SJCRH30 (cell line): ENCODE results near the gene CDX1. TPM values are rescaled to one million over a fixed set of nuclear protein-coding genes. Genes with fewer than 3 reads are reported as not detected.

Experiments
- DNase-seq, 2 experiments: peaks; one replicate each; pipeline ENCODE4 v3.0.0-alpha.2; 2015 to 2020
- H3K27ac ChIP-seq: fragments of 250-450 bp; sonication (Bioruptor Pico); 2 replicates; pipeline ENCODE4 v1.5.1; 2020; ENCODE audit warnings: mild to moderate bottlenecking, moderate library complexity
- H3K27me3 ChIP-seq: fragments of 250-450 bp; sonication (Bioruptor Pico); 2 replicates; pipeline ENCODE4 v1.5.1; 2020; ENCODE audit warnings: mild to moderate bottlenecking, moderate library complexity
- H3K36me3 ChIP-seq: fragments of 250-450 bp; sonication (Bioruptor Pico); 2 replicates; pipeline ENCODE4 v1.5.1; 2020; ENCODE audit warnings: mild to moderate bottlenecking, moderate library complexity
- H3K4me1 ChIP-seq: fragments of 250-450 bp; sonication (Bioruptor Pico); 2 replicates; pipeline ENCODE4 v1.5.1; 2020; ENCODE audit warnings: mild to moderate bottlenecking, moderate library complexity
- H3K4me3 ChIP-seq: fragments of 250-450 bp; sonication (Bioruptor Pico); 2 replicates; pipeline ENCODE4 v1.5.1; 2020; ENCODE audit warnings: mild to moderate bottlenecking, moderate library complexity
- H3K9me3 ChIP-seq: fragments of 250-450 bp; sonication (Bioruptor Pico); replicated peaks from 2 replicates; pipeline ENCODE4 v1.5.1; 2020; ENCODE audit warnings: mild to moderate bottlenecking, moderate library complexity
- total RNA-seq: library from RNA; depleted of rRNA; stranded (reverse); fragments of >200 nt; shearing (Covaris generic); gene quantifications from 2 replicates; pipeline ENCODE4 v1.2.3, GENCODE V29; 2014

The CDX1 gene
- total RNA-seq, 1 experiment from 2014 or later, result not detected

DNA sequence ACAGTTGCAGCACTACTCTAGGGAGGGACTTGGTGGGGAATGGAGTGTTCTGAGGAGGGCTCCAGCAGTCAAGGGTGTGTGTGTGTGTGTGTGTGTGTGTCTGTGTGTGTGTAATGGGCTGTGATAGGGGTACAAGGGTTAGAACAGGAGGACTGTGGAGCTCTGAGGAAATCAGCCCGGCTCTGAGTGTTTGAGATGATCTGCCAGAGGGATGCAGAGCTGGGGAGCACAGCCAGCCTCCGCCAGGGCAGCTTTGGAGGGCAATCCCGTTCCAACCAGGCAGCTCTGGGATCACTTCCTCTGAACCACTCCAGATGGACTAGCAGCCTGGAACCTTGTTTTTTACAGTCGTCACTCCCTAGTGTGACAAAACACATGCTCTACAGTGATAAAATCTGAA, 20.3 kb downstream of the CDX1 start:
- peaks cover 8% of the 10 kb centered on the region; the same call in 1 of the 2 replicates for H3K27me3 ChIP-seq
- DNase-seq, result no peak
- H3K36me3 ChIP-seq, result no peaks in the 10 kb centered on the region
- no peak overlapping the region for H3K27ac ChIP-seq
- H3K4me1 ChIP-seq, result no peaks in the 10 kb centered on the region
- H3K9me3 ChIP-seq, result no peaks in the 10 kb centered on the region
- no peak overlapping the region for H3K4me3 ChIP-seq

DNA sequence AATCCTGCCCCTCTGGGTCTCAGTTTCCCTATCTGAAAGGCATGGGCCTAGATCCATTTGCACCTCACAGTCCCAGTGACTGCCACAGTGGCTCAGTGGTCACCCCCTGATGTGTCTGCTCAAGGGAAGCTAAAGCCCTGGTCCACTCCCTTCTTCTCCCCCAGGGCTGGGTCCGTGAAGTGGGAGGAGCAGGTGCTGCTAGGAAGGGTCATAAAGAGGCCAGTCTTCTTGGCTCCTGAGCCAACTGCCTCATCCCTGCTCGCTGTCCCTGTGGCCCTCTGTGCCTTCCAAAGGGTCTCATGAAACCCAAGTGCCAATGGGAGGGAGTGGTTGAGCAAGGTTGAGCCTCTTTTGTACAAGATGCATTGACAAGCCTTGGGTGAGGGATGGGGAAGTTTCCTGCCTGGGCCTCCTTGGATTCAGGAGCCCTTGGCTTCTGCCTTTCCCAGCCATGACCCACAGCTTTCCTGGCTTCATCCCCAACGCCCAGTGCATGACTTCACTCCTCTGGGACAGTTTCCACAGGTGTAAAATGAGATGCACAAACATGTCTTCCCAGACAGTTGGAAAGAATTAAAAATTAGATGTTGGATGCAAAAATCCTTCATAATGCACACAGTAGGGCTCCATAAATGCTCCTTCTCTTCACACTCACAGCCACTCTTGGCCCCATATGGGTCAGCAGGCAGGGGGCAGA, 21.7 kb downstream of the CDX1 start:
- H3K4me1 ChIP-seq, result peaks cover 3% of the 10 kb centered on the region; the same call in 1 of the 2 replicates
- no peaks in the 10 kb centered on the region for H3K9me3 ChIP-seq
- DNase-seq, result no peak
- H3K27me3 ChIP-seq, result peaks cover 8% of the 10 kb centered on the region; the same call in 1 of the 2 replicates
- no peak overlapping the region for H3K4me3 ChIP-seq
- no peaks in the 10 kb centered on the region for H3K36me3 ChIP-seq
- no peak overlapping the region for H3K27ac ChIP-seq

DNA sequence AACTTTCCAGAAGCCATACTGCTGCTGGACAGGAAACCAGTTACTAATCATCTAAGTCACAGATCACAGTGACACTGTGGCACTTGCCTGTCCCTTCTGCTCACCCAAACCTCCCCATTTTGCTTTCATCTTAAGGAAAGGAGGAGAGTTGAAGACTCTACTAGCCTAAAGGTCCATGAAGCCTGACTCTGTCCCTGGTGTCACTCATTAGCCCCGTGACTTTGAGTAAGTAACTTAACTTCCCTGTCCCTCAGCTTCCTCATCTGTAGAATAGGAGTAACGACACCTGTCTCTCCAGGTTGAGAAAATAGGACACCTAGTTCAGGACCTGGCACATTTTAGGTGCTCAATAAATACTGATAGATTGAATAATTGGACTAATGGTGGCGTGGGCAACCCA, 22.7 kb downstream of the CDX1 start:
- Histone ChIP-seq H3K9me3 (no peaks in the 10 kb centered on the region), H3K36me3 (no peaks in the 10 kb centered on the region), H3K4me3 (no peak overlapping the region), H3K27ac (no peak overlapping the region), H3K4me1 (peaks cover 4% of the 10 kb centered on the region; the same call in 1 of the 2 replicates), H3K27me3 (0 out of 2 replicates have a peak, but pooled peaks cover 8% of the 10 kb centered on the region)
- no peak for DNase-seq

DNA sequence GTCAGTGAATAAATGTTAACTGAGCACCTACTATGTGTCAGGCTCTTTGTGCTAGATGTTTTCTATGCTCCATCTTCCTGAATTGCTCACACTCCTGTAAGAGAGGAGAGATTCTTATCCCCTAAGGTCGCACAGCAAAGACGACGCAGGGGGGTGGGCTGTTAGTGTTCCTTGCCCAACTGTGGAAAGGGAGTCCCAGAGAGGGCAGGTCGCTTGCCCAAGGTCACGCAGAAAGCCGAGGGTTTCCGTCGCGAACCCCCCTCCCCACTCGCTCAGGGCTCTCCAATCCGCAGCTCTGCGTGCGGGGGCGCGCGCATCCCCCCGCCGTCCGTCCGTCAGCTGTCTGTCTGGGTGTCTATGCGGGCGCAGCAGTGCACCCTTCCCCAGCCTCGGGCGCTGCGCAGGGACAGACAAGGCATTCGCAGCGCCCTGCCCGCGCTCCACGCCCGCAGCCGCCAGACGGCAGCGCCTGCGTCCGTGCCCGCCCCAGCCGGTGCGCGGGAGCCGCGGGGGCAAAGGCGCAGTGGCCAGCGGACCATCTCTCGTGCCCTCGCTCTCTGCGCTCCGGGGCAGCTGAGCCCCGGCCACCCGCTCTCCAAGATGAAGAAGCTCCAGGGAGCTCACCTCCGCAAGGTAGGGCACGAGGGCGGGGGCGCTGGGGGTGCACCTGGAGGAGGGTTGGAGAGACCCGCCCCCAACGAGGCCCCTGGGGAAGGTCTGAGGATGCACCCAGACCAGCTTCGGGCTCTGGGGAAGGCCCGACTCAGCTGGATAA, 23.3 kb downstream of the CDX1 start, which contains the start of gene SLC6A7:
SLC6A7 (plus strand) TSS at position 335 of the 775 bp plus-strand sequence; CDS start at position 601, 266 bp downstream.
- H3K4me1 ChIP-seq, result peaks cover 4% of the 10 kb centered on the region; the same call in 1 of the 2 replicates
- no peak for DNase-seq
- H3K27ac ChIP-seq, result no peak within 1 kb of the TSS
- 0 out of 2 replicates have a peak, but pooled peaks cover 8% of the 10 kb centered on the region for H3K27me3 ChIP-seq
- no peaks in the 10 kb centered on the region for H3K9me3 ChIP-seq
- H3K36me3 ChIP-seq, result no peaks in the 10 kb centered on the region
- no peak within 1 kb of the TSS for H3K4me3 ChIP-seq

DNA sequence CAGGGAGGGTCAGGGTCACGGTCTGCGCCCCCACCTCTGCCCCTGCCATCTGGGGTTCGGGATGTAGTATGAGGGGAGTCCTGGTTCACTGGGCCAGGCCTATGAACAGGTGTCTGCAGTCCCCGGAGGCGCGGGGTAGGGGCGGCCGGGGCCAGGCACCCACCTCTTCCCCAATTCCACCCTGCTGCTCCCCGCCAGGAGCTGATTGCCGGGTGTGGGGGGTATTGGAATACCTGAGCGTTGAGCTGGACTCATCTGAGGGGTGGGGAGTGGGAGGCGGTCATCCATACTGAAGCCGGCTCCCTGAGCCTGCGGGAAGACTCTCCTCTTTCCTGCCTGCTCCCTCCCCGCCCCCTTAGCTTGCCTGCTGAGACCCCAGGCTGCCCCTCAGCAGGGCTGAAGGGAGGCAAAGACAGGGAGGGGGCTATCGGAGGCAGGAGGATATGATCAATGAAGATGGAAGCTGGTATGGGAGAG, 24.0 kb downstream of the CDX1 start:
- DNase-seq, result no peak
- no peaks in the 10 kb centered on the region for H3K9me3 ChIP-seq
- no peak overlapping the region for H3K27ac ChIP-seq
- H3K36me3 ChIP-seq, result no peaks in the 10 kb centered on the region
- 0 out of 2 replicates have a peak, but pooled peaks cover 8% of the 10 kb centered on the region for H3K27me3 ChIP-seq
- H3K4me1 ChIP-seq, result peaks cover 4% of the 10 kb centered on the region; the same call in 1 of the 2 replicates
- H3K4me3 ChIP-seq, result no peak overlapping the region

DNA sequence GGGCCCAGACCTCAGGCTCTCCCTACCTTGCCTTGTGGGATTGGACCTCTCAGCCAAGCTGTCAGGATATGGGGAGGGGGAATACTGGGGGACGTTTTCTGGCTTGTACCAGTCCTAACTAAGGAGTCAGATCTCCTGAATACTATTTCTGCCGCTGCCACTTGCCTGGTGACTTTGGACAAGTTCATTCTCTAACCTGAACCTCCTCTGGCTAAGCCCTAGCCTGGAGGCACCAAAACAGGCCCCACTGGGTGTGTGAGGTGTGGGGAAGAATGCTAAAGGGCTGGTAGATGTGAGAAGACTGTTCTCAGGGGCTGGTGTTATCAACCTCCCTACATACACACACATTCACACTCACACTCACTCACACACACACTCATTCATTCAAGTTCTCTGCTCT, 24.4 kb downstream of the CDX1 start:
- no peaks in the 10 kb centered on the region for H3K9me3 ChIP-seq

DNA sequence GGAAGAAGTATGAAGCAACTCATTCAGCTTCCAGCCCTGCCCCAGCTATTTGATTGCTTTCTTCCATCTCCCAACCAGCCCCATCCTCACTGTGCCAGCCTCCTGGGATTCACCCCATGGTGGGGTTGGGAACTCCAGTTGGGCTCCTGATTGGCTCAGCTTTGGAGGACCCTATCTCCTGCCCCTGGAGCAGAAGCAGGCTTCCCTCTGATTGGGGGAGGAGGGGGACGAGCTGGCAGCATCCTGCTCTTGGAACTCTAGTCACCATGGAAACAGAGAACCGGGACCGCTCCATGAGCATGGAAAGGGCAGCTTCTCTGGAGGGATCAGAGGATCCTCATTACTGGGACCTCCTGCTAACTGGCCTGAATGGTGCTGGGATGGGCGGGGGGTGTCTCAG, 25.9 kb downstream of the CDX1 start:
- H3K27me3 ChIP-seq, result peaks cover 11% of the 10 kb centered on the region; the same call in 1 of the 2 replicates
- H3K27ac ChIP-seq, result no peak overlapping the region
- no peaks in the 10 kb centered on the region for H3K36me3 ChIP-seq
- no peaks in the 10 kb centered on the region for H3K9me3 ChIP-seq
- no peak overlapping the region for H3K4me3 ChIP-seq
- peaks cover 4% of the 10 kb centered on the region; the same call in 1 of the 2 replicates for H3K4me1 ChIP-seq
- DNase-seq, result no peak

More for the DNA sequence above, 24.4 kb downstream of the CDX1 start:
- Histone ChIP-seq H3K36me3 (no peaks in the 10 kb centered on the region), H3K4me3 (no peak overlapping the region), H3K27me3 (0 out of 2 replicates have a peak, but pooled peaks cover 8% of the 10 kb centered on the region), H3K27ac (no peak overlapping the region), H3K4me1 (peaks cover 4% of the 10 kb centered on the region; the same call in 1 of the 2 replicates)
- DNase-seq, result no peak

DNA sequence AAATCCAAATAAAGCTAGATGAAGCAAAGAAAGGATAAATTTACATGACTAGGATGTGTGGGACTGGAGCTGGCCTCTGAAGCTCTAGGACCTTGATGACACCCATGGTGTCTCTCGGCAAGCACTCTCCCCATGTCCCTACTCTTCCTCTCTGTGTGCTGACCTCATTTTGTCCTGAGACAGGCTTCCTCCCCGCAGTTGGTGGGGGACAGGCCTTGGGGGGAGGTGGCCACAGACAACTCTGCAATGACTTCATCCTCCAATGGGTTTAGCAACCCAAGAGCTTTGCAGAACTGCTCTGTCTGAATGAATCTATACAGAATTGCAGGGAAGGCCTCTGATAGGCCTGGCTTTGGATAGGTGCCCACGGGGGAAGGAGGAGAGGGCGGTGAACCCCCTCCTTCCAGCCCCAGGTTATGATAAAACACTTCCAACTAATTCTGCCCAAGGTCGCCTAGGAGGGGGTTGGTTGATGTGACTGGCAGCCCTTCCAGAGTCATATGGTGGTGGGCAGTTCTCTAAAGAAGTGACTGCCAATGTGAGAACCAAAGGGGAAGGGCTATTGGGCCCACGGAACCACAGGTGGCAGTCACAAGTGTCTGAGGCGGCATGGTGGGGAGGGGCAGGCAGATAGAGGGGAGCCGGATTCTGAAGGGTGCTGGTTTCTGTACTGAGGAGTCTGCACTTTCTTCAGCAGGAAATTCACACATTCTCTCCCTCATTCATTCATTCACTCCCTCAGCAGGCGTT, 29.3 kb downstream of the CDX1 start:
- H3K4me1 ChIP-seq, result peaks cover 4% of the 10 kb centered on the region; the same call in 1 of the 2 replicates
- H3K36me3 ChIP-seq, result no peaks in the 10 kb centered on the region
- DNase-seq, result no peak
- no peak overlapping the region for H3K4me3 ChIP-seq
- no peaks in the 10 kb centered on the region for H3K9me3 ChIP-seq
- no peak overlapping the region for H3K27ac ChIP-seq
- H3K27me3 ChIP-seq, result peaks cover 21% of the 10 kb centered on the region

DNA sequence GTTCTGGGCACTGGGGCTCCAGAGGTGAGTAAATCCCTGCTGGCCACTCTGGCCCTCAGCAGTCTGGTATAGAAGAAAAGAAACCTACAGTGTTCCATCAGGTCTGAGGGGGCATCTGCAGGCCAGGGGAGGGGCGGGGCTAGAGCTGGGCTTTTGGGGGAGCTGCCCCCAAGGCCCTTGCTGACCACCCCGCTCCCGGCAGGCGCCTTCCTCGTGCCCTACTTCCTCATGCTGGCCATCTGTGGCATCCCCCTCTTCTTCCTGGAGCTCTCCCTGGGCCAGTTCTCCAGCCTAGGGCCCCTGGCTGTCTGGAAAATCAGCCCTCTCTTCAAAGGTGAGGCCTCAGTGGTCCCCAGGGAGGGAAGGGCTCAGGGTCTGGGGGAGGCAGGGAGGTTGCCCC, 29.9 kb downstream of the CDX1 start:
- Histone ChIP-seq H3K9me3 (no peaks in the 10 kb centered on the region), H3K4me3 (no peak overlapping the region), H3K27me3 (peaks cover 19% of the 10 kb centered on the region), H3K36me3 (no peaks in the 10 kb centered on the region), H3K27ac (no peak overlapping the region), H3K4me1 (peaks cover 4% of the 10 kb centered on the region; the same call in 1 of the 2 replicates)
- no peak for DNase-seq

DNA sequence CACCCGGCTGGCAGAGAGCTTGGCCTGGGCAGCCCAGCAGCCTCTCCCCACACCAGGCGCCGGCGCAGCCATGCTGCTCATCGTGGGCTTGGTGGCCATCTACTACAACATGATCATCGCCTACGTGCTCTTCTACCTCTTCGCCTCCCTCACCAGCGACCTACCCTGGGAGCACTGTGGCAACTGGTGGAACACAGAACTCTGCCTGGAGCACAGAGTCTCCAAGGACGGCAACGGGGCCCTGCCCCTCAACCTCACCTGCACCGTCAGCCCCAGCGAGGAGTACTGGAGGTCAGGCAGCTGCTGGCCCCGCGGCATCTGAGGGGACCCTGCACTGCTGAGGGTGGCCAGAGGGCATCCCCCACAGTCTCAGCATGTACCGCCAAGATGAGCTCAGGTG, 30.4 kb downstream of the CDX1 start:
- Histone ChIP-seq H3K27me3 (peaks cover 19% of the 10 kb centered on the region), H3K4me1 (peaks cover 4% of the 10 kb centered on the region; the same call in 1 of the 2 replicates), H3K36me3 (no peaks in the 10 kb centered on the region), H3K27ac (no peak overlapping the region), H3K9me3 (no peaks in the 10 kb centered on the region), H3K4me3 (no peak overlapping the region)
- DNase-seq, result no peak

DNA sequence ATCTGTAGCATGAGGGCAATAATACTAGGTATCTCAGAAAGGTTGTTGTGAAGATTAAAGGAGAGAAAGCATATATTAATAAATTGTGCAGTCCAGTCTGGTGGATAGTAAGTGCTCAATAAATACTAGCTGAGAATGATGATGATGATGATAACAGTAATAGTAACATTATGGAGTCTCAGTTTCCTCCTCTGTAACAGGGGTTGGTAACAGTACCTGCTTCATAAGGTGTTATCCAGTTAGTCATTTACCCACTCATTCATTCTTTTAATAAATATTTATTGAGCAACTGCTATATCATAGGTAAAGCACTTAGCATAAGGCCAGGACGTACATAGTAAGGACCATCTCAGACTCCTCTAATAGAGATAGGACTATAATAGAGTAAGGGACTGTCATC, 30.9 kb downstream of the CDX1 start:
- Histone ChIP-seq H3K4me1 (peaks cover 4% of the 10 kb centered on the region; the same call in 1 of the 2 replicates), H3K4me3 (no peak overlapping the region), H3K27me3 (peaks cover 19% of the 10 kb centered on the region), H3K9me3 (no peaks in the 10 kb centered on the region), H3K27ac (no peak overlapping the region), H3K36me3 (no peaks in the 10 kb centered on the region)
- DNase-seq, result no peak

DNA sequence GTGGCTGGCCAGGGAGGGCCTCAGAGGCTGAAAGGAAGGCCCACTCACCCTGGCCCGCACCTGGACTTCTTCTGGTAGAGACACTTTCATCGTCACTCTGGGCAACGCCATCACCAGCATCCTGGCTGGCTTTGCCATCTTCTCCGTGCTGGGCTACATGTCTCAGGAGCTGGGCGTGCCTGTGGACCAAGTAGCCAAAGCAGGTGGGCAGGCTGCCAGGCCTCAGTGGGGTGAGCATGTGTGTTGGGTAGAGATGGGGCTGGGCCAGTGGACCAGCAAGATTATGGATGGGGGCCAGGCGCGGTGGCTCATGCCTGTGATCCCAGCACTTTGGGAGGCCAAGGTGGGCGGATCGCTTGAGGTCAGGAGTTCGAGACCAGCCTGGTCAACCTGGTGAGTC, 35.9 kb downstream of the CDX1 start:
- Histone ChIP-seq H3K4me1 (no peaks in the 10 kb centered on the region), H3K27me3 (peaks cover 22% of the 10 kb centered on the region), H3K4me3 (no peak overlapping the region), H3K36me3 (no peaks in the 10 kb centered on the region), H3K27ac (no peak overlapping the region), H3K9me3 (no peaks in the 10 kb centered on the region)
- DNase-seq, result no peak

DNA sequence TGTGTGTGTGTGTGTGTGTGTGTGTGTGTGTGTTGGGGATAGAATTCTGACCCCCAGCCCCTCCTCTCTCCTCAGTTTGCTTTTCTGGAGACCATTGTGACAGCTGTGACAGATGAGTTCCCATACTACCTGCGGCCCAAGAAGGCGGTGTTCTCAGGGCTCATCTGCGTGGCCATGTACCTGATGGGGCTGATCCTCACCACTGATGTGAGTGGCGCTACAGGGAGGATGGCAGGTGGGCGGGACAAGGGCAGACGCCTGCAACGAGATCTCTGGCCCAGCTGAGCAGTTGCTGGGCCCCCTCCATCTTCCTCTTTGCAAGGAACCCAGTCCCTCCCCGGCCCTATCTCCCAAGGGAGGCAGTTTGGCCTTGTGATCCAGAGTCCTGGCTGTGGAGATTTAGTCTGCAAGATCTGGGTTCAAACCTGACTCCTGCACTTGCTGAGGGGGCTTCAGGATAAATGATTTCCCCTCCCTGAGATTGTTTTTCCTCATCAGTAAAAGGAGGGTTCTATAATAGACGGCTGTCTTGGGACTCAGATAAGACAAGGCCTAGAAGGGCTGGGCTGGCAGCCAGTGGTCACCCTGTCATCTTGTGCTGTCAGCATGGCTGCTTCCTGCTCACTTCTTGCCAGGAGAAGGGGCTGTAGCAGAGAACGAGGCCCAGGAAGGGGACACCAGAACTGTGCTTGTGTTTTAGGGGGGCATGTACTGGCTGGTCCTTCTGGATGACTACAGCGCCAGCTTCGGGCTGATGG, 37.4 kb downstream of the CDX1 start:
- H3K27me3 ChIP-seq, result peaks cover 35% of the 10 kb centered on the region
- no peak for DNase-seq
- no peak overlapping the region for H3K4me3 ChIP-seq
- H3K9me3 ChIP-seq, result no peaks in the 10 kb centered on the region
- peaks cover 3% of the 10 kb centered on the region; the same call in 1 of the 2 replicates for H3K4me1 ChIP-seq
- no peaks in the 10 kb centered on the region for H3K36me3 ChIP-seq
- H3K27ac ChIP-seq, result no peak overlapping the region

DNA sequence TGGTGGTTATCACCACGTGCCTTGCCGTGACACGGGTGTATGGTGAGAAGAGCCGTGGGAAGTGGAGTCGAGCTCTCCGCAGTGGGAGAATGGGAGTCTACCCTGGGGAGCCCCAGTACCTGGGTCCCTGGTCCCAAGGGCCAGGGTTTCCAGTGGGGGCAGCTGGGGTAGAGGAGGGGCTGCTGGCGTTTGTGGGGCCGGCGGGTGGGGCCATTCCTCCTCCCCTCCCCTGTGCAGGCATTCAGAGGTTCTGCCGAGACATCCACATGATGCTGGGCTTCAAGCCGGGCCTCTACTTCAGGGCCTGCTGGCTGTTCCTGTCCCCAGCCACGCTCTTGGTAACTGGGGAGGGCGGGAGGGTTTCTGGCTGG, 38.0 kb downstream of the CDX1 start:
- Histone ChIP-seq H3K4me1 (peaks cover 3% of the 10 kb centered on the region; the same call in 1 of the 2 replicates), H3K4me3 (no peak overlapping the region), H3K27ac (no peak overlapping the region), H3K36me3 (no peaks in the 10 kb centered on the region), H3K27me3 (peaks cover 33% of the 10 kb centered on the region), H3K9me3 (no peaks in the 10 kb centered on the region)
- no peak for DNase-seq
